GM12878 (cell line): ENCODE measurements around the gene COL17A1. TPM values are rescaled to one million over a fixed set of nuclear protein-coding genes. Genes with fewer than 3 reads are reported as not detected.

Experiments
- ATAC-seq: fragments of 200-7000 bp; cut with Tn5 transposase; 3 replicates; pipeline ENCODE4 v1.9.1; 2020; ENCODE audit warnings: mild to moderate bottlenecking, moderate library complexity
- BruUV-seq: library from RNA; stranded (reverse); fragments of 400-500 nt; replicated peaks from 2 replicates; lab custom pipeline; 2021; lab: Mats Ljungman, UMichigan
- CTCF ChIA-PET: fragments of 300-600 bp; sonication (Branson Sonifier 250); formaldehyde crosslinking; extraction: SDS; loops from one replicate; lab custom pipeline; 2021; ENCODE audit warnings: inconsistent platforms; lab: Yijun Ruan, JAX
- POLR2A ChIA-PET: fragments of 350-600 bp; formaldehyde crosslinking; extraction: SDS; loops from one replicate; lab custom pipeline; 2021; ENCODE audit warnings: inconsistent platforms; lab: Charles Lee
- RAD21 ChIA-PET: fragments of 300-600 bp; sonication (Branson Sonifier 250); formaldehyde crosslinking; loops from one replicate; lab custom pipeline; 2023; ENCODE audit warnings: antibody characterized with exemption; ENCODE audit not compliant: unreplicated experiment; lab: Charles Lee
- SMC1A ChIA-PET: fragments of 300-600 bp; sonication (Branson Sonifier 250); formaldehyde crosslinking; loops from one replicate; lab custom pipeline; 2023; ENCODE audit not compliant: unreplicated experiment, uncharacterized antibody; lab: Charles Lee
- DNase-seq: peaks from one replicate; pipeline ENCODE4 v3.0.0-alpha.2; 2011; ENCODE audit warnings: low read depth, low spot score
- FAIRE-seq: peaks from 3 replicates; lab custom pipeline; 2011; peaks lifted over from hg19 to GRCh38; lab: Jason Lieb, UNC
- H2AFZ ChIP-seq: 2 replicates; pipeline ENCODE4 v1.6.0; 2011; ENCODE audit warnings: low read depth, low read length, control low read depth; ENCODE audit not compliant: control insufficient read depth
- H3K27ac ChIP-seq: 2 replicates; pipeline ENCODE4 v1.5.1; 2011; ENCODE audit warnings: control low read depth; ENCODE audit not compliant: control insufficient read depth, insufficient read depth
- H3K27me3 ChIP-seq, 2 experiments: replicated peaks in 1 of 2; 2 replicates each; pipeline versions ENCODE4 v1.6.0 to v1.6.1; 2011; ENCODE audit warnings: low read length in 1 of 2; ENCODE audit not compliant: control insufficient read depth in 2 of 2, insufficient read depth in 2 of 2
- H3K36me3 ChIP-seq, 2 experiments: 2 replicates each; pipeline ENCODE4 v1.5.1; 2011; ENCODE audit warnings: low read length in 1 of 2; ENCODE audit not compliant: control insufficient read depth in 2 of 2, insufficient read depth in 2 of 2
- H3K4me1 ChIP-seq: 2 replicates; pipeline ENCODE4 v1.6.1; 2011; ENCODE audit warnings: mild to moderate bottlenecking, low read length, moderate library complexity, mixed read lengths; ENCODE audit not compliant: control insufficient read depth, insufficient read depth
- H3K4me2 ChIP-seq: 2 replicates; pipeline ENCODE4 v1.6.0; 2011; ENCODE audit warnings: control low read depth; ENCODE audit not compliant: control insufficient read depth, insufficient read depth
- H3K4me3 ChIP-seq: fragments of 200-600 bp; sonication (generic); 2 replicates; pipeline ENCODE4 v1.5.1; 2016
- H3K79me2 ChIP-seq: 2 replicates; pipeline ENCODE4 v1.6.0; 2011; ENCODE audit warnings: low read length; ENCODE audit not compliant: control insufficient read depth, insufficient read depth
- H3K9ac ChIP-seq: 2 replicates; pipeline ENCODE4 v1.8.0; 2011; ENCODE audit warnings: low read length, control low read depth, mixed read lengths; ENCODE audit not compliant: control insufficient read depth, insufficient read depth
- H3K9me3 ChIP-seq: replicated peaks from 3 replicates; pipeline ENCODE4 v1.5.1; 2011; ENCODE audit warnings: mild to moderate bottlenecking, low read length; ENCODE audit not compliant: control insufficient read depth, insufficient read depth
- H4K20me1 ChIP-seq: 2 replicates; pipeline ENCODE4 v1.6.0; 2011; ENCODE audit not compliant: control insufficient read depth, insufficient read depth
- ASH2L ChIP-seq: fragments of 300-600, 200-600 bp; sonication (generic); IDR thresholded peaks from 2 replicates; pipeline ENCODE4 v1.6.1; 2017; ENCODE audit warnings: low read depth, mild to moderate bottlenecking, borderline replicate concordance
- ATF7 ChIP-seq: fragments of 450-650 bp; IDR thresholded peaks from 2 replicates; pipeline ENCODE4 v1.6.1; 2016; ENCODE audit warnings: low read depth, mild to moderate bottlenecking
- CBFB ChIP-seq: IDR thresholded peaks from 2 replicates; pipeline ENCODE4 v1.6.1; 2016; ENCODE audit warnings: antibody characterized with exemption, low read depth
- ETV6 ChIP-seq, 2 experiments: fragments of 450-650 bp in 1 of 2; IDR thresholded peaks in 1 of 2; conservative IDR thresholded peaks in 1 of 2; 2 replicates each; pipeline ENCODE4 v1.6.1; 2014; ENCODE audit warnings: antibody characterized with exemption in 1 of 2, borderline replicate concordance in 1 of 2, low read depth in 1 of 2, mild to moderate bottlenecking in 1 of 2, moderate library complexity in 1 of 2
- IKZF2 ChIP-seq, 2 experiments: fragments of 450-650 bp; IDR thresholded peaks; 2 replicates each; pipeline ENCODE4 v1.6.1; 2017; ENCODE audit warnings: mild to moderate bottlenecking in 2 of 2, moderate library complexity in 2 of 2
- JUNB ChIP-seq: IDR thresholded peaks from 2 replicates; pipeline ENCODE4 v1.6.1; 2016; ENCODE audit warnings: antibody characterized with exemption, mild to moderate bottlenecking
- KAT2A ChIP-seq: conservative IDR thresholded peaks from 2 replicates; pipeline ENCODE4 v1.6.1; 2011; ENCODE audit warnings: low read depth, low read length; ENCODE audit not compliant: control insufficient read depth
- MEF2A ChIP-seq: IDR thresholded peaks from 2 replicates; pipeline ENCODE4 v1.6.1; 2011; ENCODE audit warnings: low read depth, mild to moderate bottlenecking, low read length, moderate library complexity; ENCODE audit not compliant: insufficient read depth
- MXI1 ChIP-seq: fragments of 150-350 bp; IDR thresholded peaks from 2 replicates; pipeline ENCODE4 v1.6.1; 2011; ENCODE audit warnings: low read depth, mild to moderate bottlenecking, inconsistent platforms, low read length, improper control_type of control experiment
- NBN ChIP-seq: fragments of 450-650 bp; IDR thresholded peaks from 2 replicates; pipeline ENCODE4 v1.6.1; 2016
- POLR2A ChIP-seq: IDR thresholded peaks from 2 replicates; pipeline ENCODE4 v1.6.1; 2011; ENCODE audit warnings: low read depth, mild to moderate bottlenecking, low read length
- SMARCA5 ChIP-seq: fragments of 450-650 bp; IDR thresholded peaks from 2 replicates; pipeline ENCODE4 v1.6.1; 2017; ENCODE audit warnings: mild to moderate bottlenecking
- STAT3 ChIP-seq: IDR thresholded peaks from 2 replicates; pipeline ENCODE4 v1.6.1; 2011; ENCODE audit warnings: low read depth, low read length, improper control_type of control experiment
- ZNF592 ChIP-seq: fragments of 450-650 bp; IDR thresholded peaks from 2 replicates; pipeline ENCODE4 v1.6.1; 2017; ENCODE audit warnings: mild to moderate bottlenecking, moderate library complexity
- WGBS: methylation state at CpG from one replicate; pipeline ENCODE4 v1.1.6; 2016; ENCODE audit warnings: low lambda C conversion rate; ENCODE audit not compliant: insufficient replicate concordance, insufficient coverage; ENCODE audit errors: missing lambda C conversion rate; 5-methylcytosine and 5-hydroxymethylcytosine counted together
- in situ Hi-C: fragments of 300-500 bp; cut with MboI; formaldehyde crosslinking; loops from 9 replicates; pipeline ENCODE4 v1.14.3; 2018; ENCODE audit warnings: mixed read lengths
- intact Hi-C: fragments of 100-400 bp; cut with micrococcal nuclease; formaldehyde crosslinking; loops from one replicate; pipeline ENCODE4 v1.14.2; 2022; ENCODE audit not compliant: unreplicated experiment
- polyA plus RNA-seq, 11 experiments: library from polyadenylated mRNA; depleted of rRNA in 4 of 11; unstranded in 6 of 11; stranded (reverse) in 5 of 11; fragments of >200 nt; fragmentation: Nextera tagmentation in 4 of 11; fragmentation: Illumina TruSeq in 1 of 11; extraction: Ambion mirVana in 4 of 11; extraction: Trizol in 1 of 11; gene quantifications; 1 replicate in 1 of 11; 2 replicates in 10 of 11; pipeline versions ENCODE4 v1.2.1 to v1.2.3, GENCODE V29; 2011 to 2016; ENCODE audit warnings: inconsistent platforms in 2 of 11, missing spikeins in 2 of 11, low read depth in 1 of 11
- total RNA-seq, 4 experiments: library from RNA; depleted of rRNA in 3 of 4; stranded (reverse); fragments of >200 nt in 3 of 4; fragmentation: Illumina TruSeq in 1 of 4; extraction: Trizol in 1 of 4; gene quantifications; 2 replicates each; pipeline versions ENCODE4 v1.2.1 to v1.2.3, GENCODE V29; 2013 to 2021

COL17A1 gene
- total and polyA plus RNA-seq, 10 of the 15 experiments (the other 5 are each of a cell fraction or from before 2014, with no cell fraction given): 0.08 to 0.22 TPM; not detected in 8

DNA sequence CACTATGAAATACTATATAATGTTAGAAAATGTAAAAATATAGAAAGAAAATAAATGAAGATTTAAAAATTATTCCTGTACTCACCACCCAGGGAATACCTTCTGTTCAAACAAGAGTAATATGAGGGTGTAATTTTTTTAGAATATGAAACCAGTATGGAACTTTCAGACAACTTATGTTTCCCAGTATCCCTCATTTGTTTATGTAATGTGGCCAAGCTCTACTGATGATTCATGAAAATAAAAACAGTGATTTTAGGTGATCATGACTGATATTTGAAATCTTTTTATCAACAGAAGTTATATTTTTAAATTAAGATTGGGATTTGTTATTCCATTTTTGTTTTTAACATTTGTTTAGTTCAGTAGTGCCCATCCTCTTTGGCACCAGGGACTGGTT lies 100.0 kb downstream of the COL17A1 start:
- Histone ChIP-seq H3K9me3 (no peaks in the 10 kb centered on the region), H3K9ac (no peak overlapping the region), H3K4me3 (no peak overlapping the region), H3K4me1 (peaks cover 7% of the 10 kb centered on the region; the same call in 1 of the 2 replicates), H3K79me2 (peaks cover 35% of the 10 kb centered on the region), H3K4me2 (no peak overlapping the region), H4K20me1 (no peaks in the 10 kb centered on the region), H3K27me3 (no peaks in the 10 kb centered on the region), H2AFZ (no peak overlapping the region), H3K36me3 (no peaks in the 10 kb centered on the region), H3K27ac (no peak overlapping the region)
- ChIA-PET SMC1A (interaction anchor here (1.0 to 2.0 kb wide), 2 partner anchors 98 to 137 kb away, joined by 4 to 8 read pairs; partner anchors contain the start of gene SFR1), POLR2A (no interaction called here), RAD21 (interaction anchor here (1.0 to 1.4 kb wide), 3 partner anchors 10 to 138 kb away, joined by 3 to 5 read pairs (median 4); no protein-coding TSS in a partner anchor), CTCF (interaction anchor here (1.1 to 1.7 kb wide), 3 partner anchors 10 to 137 kb away, joined by 3 to 7 read pairs (median 3); partner anchors contain the start of gene SFR1)
- no peak for ATAC-seq
- DNase-seq: no peak
- intact Hi-C loops (no loop called here), in situ Hi-C loops (no loop called here)
- BruUV-seq: no TSS peak
- no peak for FAIRE-seq
- no peak for TF ChIP-seq CBFB
- TF ChIP-seq MEF2A: no peak
- TF ChIP-seq SMARCA5: no peak
- no peak for TF ChIP-seq KAT2A
- TF ChIP-seq NBN: no peak
- TF ChIP-seq POLR2A: no peak
- no peak for TF ChIP-seq ATF7
- no peak for TF ChIP-seq IKZF2 (IDR thresholded peaks at IDR 0.05)

- peak overlapping the region; percentile 56 for H3K4me2 ChIP-seq
- WGBS: 2% methylated on average over 4 of the region's 4 CpGs
- peaks cover 7% of the 10 kb centered on the region; the same call in 1 of the 2 replicates for H3K4me1 ChIP-seq
- no peak for TF ChIP-seq ASH2L
- TF ChIP-seq IKZF2 (IDR thresholded peaks at IDR 0.05): no peak
- peak in 1 of 2 experiments; percentile 86; a peak in 2 of 4 replicates for TF ChIP-seq ETV6 (conservative IDR thresholded peaks at IDR 0.05 in 1 of 2, IDR thresholded peaks at IDR 0.05 in 1 of 2; ENCODE audit: borderline replicate concordance in 1 of 2, low read depth in 1 of 2)
- TF ChIP-seq STAT3: no peak
- TF ChIP-seq ZNF592: no peak
- no peak for TF ChIP-seq MXI1
- no peak for TF ChIP-seq JUNB
Measured at GRCh38 chr10:103983367-103983911, 102.2 kb downstream of the COL17A1 start.

More at GRCh38 chr10:103983367-103983911, 102.2 kb downstream of the COL17A1 start:
- Histone ChIP-seq H3K9ac (no peak overlapping the region; the same call in 1 of the 2 replicates), H3K27me3 (no peaks in the 10 kb centered on the region), H3K36me3 (no peaks in the 10 kb centered on the region), H3K27ac (peak overlapping the region; percentile 65), H3K4me3 (no peak overlapping the region), H2AFZ (peak overlapping the region; percentile 45; the same call in 1 of the 2 replicates), H3K79me2 (peaks cover 50% of the 10 kb centered on the region), H3K9me3 (no peaks in the 10 kb centered on the region), H4K20me1 (no peaks in the 10 kb centered on the region)
- no TSS peak for BruUV-seq
- RAD21 ChIA-PET: interaction anchor here (0.6 to 4.2 kb wide), 7 partner anchors 8 to 267 kb away, joined by 3 to 38 read pairs (median 5); partner anchors contain the start of gene SFR1
- intact Hi-C loops (loop anchor here (5.0 kb wide), 1 partner anchor 139 kb away; the partner anchor contains the start of gene SFR1), in situ Hi-C loops (no loop called here)
- peak; percentile 40 for DNase-seq
- POLR2A ChIA-PET: interaction anchor here (0.7 to 1.5 kb wide), 6 partner anchors 14 to 139 kb away, joined by 3 to 8 read pairs (median 6); partner anchors contain the start of genes SFR1 and SLK
- peak; percentile 71 for FAIRE-seq
- SMC1A ChIA-PET: interaction anchor here (0.8 to 2.2 kb wide), 15 partner anchors 9 to 272 kb away, joined by 3 to 22 read pairs (median 4); partner anchors contain the start of genes GSTO1 and SFR1
- CTCF ChIA-PET: interaction anchor here (0.7 to 4.2 kb wide), 14 partner anchors 8 to 223 kb away, joined by 3 to 46 read pairs (median 4); partner anchors contain the start of gene SFR1
- ATAC-seq: peak; percentile 86
